Fibroblast of lung (primary cell): ENCODE data around the gene MYO19. TPM values are rescaled to one million over a fixed set of nuclear protein-coding genes. Genes with fewer than 3 reads are reported as not detected.

Source experiments
- polyA plus RNA-seq, 2 donors: library from polyadenylated mRNA; depleted of rRNA in 1 of 2; stranded (reverse) in 1 of 2; unstranded in 1 of 2; fragments of >200 nt; gene quantifications; 2 replicates each; pipeline ENCODE4 v1.2.1, GENCODE V29; 2011 to 2012; ENCODE audit warnings: missing spikeins in 1 of 2
- total RNA-seq: library from RNA; depleted of rRNA; stranded (reverse); fragments of >200 nt; gene quantifications from 2 replicates; pipeline ENCODE4 v1.2.1, GENCODE V29; 2014

MYO19 gene
- total and polyA plus RNA-seq, 2 donors (not counting 1 experiment from before 2014, with no cell fraction given): 18.7 to 31.5 TPM

Other genes with a start within 250 kb of the MYO19 start
- gene TBC1D3G, start 211.0 kb downstream of the MYO19 start, total RNA-seq: not detected in 2 replicates
- not detected in 2 replicates for gene TBC1D3G, start 211.0 kb downstream of the MYO19 start, polyA plus RNA-seq
- gene TBC1D3H, start 146.4 kb downstream of the MYO19 start, total RNA-seq: not detected in 2 replicates
- gene TBC1D3H, start 146.4 kb downstream of the MYO19 start, polyA plus RNA-seq: not detected in 2 replicates
- 26.7 and 29.1 TPM in 2 replicates for gene ZNHIT3, start 48.2 kb downstream of the MYO19 start, total RNA-seq
- 44.5 and 51.0 TPM in 2 replicates for gene ZNHIT3, start 48.2 kb downstream of the MYO19 start, polyA plus RNA-seq
- 2.6 and 2.8 TPM in 2 replicates for gene PIGW, start 119 bp upstream of the MYO19 start, total RNA-seq
- gene PIGW, start 119 bp upstream of the MYO19 start, polyA plus RNA-seq: 10.1 and 10.2 TPM in 2 replicates
- gene GGNBP2, start 10.1 kb upstream of the MYO19 start, total RNA-seq: 63.2 and 77.0 TPM in 2 replicates
- 63.3 and 81.9 TPM in 2 replicates for gene GGNBP2, start 10.1 kb upstream of the MYO19 start, polyA plus RNA-seq
- gene DHRS11, start 57.0 kb upstream of the MYO19 start, total RNA-seq: 3.6 and 5.9 TPM in 2 replicates
- 4.6 and 10.9 TPM in 2 replicates for gene DHRS11, start 57.0 kb upstream of the MYO19 start, polyA plus RNA-seq
- 6.9 TPM in 2 replicates for gene MRM1, start 66.7 kb upstream of the MYO19 start, total RNA-seq
- 2.5 and 4.4 TPM in 2 replicates for gene MRM1, start 66.7 kb upstream of the MYO19 start, polyA plus RNA-seq